ENCODE measurements around the gene ADGRV1.
A peak's percentile ranks its signal among the peaks of the same experiment; 100 is the strongest.

The ADGRV1 gene

GRCh38 chr5:90956511-90957097 lies 398.0 kb downstream of the ADGRV1 start (continued):
- no peak for TF ChIP-seq ZSCAN5A (tag by site-specific recombination; IDR thresholded peaks at IDR 0.05)
- TF ChIP-seq, protein P1, sequence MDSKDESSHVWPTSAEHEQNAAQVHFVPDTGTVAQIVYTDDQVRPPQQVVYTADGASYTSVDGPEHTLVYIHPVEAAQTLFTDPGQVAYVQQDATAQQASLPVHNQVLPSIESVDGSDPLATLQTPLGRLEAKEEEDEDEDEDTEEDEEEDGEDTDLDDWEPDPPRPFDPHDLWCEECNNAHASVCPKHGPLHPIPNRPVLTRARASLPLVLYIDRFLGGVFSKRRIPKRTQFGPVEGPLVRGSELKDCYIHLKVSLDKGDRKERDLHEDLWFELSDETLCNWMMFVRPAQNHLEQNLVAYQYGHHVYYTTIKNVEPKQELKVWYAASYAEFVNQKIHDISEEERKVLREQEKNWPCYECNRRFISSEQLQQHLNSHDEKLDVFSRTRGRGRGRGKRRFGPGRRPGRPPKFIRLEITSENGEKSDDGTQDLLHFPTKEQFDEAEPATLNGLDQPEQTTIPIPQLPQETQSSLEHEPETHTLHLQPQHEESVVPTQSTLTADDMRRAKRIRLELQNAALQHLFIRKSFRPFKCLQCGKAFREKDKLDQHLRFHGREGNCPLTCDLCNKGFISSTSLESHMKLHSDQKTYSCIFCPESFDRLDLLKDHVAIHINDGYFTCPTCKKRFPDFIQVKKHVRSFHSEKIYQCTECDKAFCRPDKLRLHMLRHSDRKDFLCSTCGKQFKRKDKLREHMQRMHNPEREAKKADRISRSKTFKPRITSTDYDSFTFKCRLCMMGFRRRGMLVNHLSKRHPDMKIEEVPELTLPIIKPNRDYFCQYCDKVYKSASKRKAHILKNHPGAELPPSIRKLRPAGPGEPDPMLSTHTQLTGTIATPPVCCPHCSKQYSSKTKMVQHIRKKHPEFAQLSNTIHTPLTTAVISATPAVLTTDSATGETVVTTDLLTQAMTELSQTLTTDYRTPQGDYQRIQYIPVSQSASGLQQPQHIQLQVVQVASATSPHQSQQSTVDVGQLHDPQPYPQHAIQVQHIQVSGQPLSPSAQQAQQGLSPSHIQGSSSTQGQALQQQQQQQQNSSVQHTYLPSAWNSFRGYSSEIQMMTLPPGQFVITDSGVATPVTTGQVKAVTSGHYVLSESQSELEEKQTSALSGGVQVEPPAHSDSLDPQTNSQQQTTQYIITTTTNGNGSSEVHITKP (tag by site-specific recombination; IDR thresholded peaks at IDR 0.05), result no peak
- no peak for TF ChIP-seq ZNF660 (tag by site-specific recombination; IDR thresholded peaks at IDR 0.05)

GRCh38 chr5:90957906-90958305 lies 399.3 kb downstream of the ADGRV1 start:
- Histone ChIP-seq H3K9me3 (ENCODE audit: control insufficient read depth, insufficient read depth, low read depth, low read length) (no peaks in the 10 kb centered on the region), H3K36me3 (ENCODE audit: control insufficient read depth in 2 of 2, insufficient read depth in 1 of 2, low read length in 2 of 2) (no peaks in the 10 kb centered on the region), H3K4me3 (ENCODE audit: low read depth, low read length) (no peak overlapping the region), H3K4me1 (ENCODE audit: control insufficient read depth, insufficient read depth, low read length) (no peaks in the 10 kb centered on the region; the same call in 1 of the 2 replicates), H3K27ac (ENCODE audit: extremely low read depth, low read depth, low read length) (no peak overlapping the region)
- TF ChIP-seq ZBTB11 (tag by site-specific recombination; conservative IDR thresholded peaks at IDR 0.05; ENCODE audit: low read depth) (no peak), ZNF362 (tag by site-specific recombination; IDR thresholded peaks at IDR 0.05) (0 out of 2 replicates have a peak, but pooled peaks have one; percentile 23), ZNF596 (tag by site-specific recombination; IDR thresholded peaks at IDR 0.05) (no peak), YY2 (tag by site-specific recombination; IDR thresholded peaks at IDR 0.05) (no peak), BCL11A (tag by site-specific recombination; IDR thresholded peaks at IDR 0.05; ENCODE audit: low read depth) (no peak), ZNF335 (tag by site-specific recombination; conservative IDR thresholded peaks at IDR 0.05) (no peak), AEBP2 (tag by site-specific recombination; IDR thresholded peaks at IDR 0.05; ENCODE audit: borderline replicate concordance) (no peak), ZNF792 (tag by site-specific recombination; IDR thresholded peaks at IDR 0.05) (no peak)
- CTCF ChIA-PET, result no interaction called here
- POLR2A ChIA-PET, result no interaction called here
